Activated CD4-positive, alpha-beta T cell treated with anti-CD3 and anti-CD28 coated beads for 48 hours (primary cell): ENCODE results near the gene GABRQ.
"Not testable (repeated sequence)": the region's sequence is repeated elsewhere in the genome, so short reads cannot be mapped to it uniquely, and the experiment has no call there.

Experiments used
- DNase-seq: peaks from one replicate; pipeline ENCODE4 v3.0.0-alpha.2; 2020

GABRQ gene

GRCh38 chrX:152663086-152663485 is 25.4 kb downstream of the GABRQ start:
- DNase-seq = no peak

DNA sequence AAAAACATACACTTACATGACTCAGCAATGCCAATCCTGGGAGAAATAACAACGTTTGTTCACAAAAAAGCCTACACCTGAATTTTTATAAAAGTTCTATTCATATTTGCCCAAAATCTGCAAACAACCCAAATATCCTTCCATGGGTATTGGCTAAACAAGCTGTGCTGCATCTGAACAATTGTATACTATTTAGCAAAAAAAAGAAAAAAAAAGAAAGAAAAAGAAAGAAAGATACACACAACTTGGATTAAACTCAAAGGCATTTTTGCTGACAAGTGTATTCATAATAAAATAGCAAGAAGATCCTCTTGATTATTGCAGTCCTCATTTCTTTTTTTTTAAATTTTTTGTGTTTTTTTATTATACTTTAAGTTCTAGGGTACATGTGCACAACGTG is 36.4 kb downstream of the GABRQ start:
- DNase-seq = no peak

DNA sequence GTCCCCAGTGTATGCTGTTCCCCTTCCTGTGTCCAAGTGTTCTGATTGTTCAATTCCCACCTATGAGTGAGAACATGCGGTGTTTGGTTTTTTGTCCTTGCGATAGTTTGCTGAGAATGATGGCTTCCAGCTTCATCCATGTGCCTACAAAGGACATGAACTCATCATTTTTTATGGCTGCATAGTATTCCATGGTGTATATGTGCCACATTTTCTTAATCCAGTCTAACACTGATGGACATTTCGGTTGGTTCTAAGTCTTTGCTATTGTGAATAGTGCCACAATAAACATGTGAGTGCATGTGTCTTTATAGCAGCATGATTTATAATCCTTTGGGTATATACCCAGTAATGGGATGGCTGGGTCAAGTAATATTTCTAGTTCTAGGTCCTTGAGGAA is 37.0 kb downstream of the GABRQ start:
- DNase-seq = not testable (repeated sequence)

DNA sequence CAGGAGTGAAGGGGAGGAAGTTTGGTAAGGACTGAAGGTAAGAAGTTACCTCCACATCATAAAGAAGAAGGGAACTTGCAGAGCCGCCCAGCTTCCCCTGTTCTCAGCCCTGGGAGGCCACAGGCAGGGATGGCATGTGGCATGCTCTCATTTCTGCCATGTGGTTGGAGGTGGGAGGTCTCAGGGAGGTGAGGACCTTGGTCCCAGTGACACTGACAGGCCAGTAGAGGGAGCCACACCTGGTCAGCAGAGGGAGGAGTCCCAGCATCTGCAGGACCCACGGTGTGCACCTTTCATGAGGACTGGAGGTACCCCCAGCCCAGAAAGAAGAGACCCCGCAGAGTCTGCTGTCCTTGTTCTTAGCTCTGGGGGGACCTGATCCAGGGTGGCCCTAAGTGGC is 43.3 kb downstream of the GABRQ start:
- not testable (repeated sequence) for DNase-seq

- not testable (repeated sequence) for DNase-seq
Observed at GRCh38 chrX:152697952-152698931, 60.5 kb downstream of the GABRQ start, which contains the start of gene MAGEA3. TSS of gene MAGEA3 (plus strand) at chrX:152698794. CDS start at chrX:152700833, 2,039 bp downstream.

DNA sequence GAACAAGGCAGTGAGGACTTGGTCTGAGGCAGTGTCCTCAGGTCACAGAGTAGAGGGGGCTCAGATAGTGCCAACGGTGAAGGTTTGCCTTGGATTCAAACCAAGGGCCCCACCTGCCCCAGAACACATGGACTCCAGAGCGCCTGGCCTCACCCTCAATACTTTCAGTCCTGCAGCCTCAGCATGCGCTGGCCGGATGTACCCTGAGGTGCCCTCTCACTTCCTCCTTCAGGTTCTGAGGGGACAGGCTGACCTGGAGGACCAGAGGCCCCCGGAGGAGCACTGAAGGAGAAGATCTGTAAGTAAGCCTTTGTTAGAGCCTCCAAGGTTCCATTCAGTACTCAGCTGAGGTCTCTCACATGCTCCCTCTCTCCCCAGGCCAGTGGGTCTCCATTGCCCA is 62.7 kb downstream of the GABRQ start:
- DNase-seq = not testable (repeated sequence)

GRCh38 chrX:152706500-152706899 is 68.8 kb downstream of the GABRQ start:
- not testable (repeated sequence) for DNase-seq
